ENCODE data around the gene CMC4. TPM values are rescaled to one million over a fixed set of nuclear protein-coding genes. Genes with fewer than 3 reads are reported as not detected.

Gene CMC4
- total and polyA plus RNA-seq, 2 of the 4 experiments (the other 2 are of a cell fraction): 6.4 to 8.4 TPM

- DNase-seq (no peak), ATAC-seq (ENCODE audit: low read depth) (no peak)
- Histone ChIP-seq H3K4me1 (ENCODE audit: control insufficient read depth, insufficient read depth, low read length) (no peaks in the 10 kb centered on the region), H2BK5ac (ENCODE audit: low read depth, low read length, poor library complexity, severe bottlenecking) (no peak within 1 kb of the TSS), H3K9me3 (ENCODE audit: control insufficient read depth, insufficient read depth, low read length) (no peaks in the 10 kb centered on the region), H3K56ac (ENCODE audit: extremely low read depth, insufficient read depth, low read length) (no peak within 1 kb of the TSS), H3K9me1 (ENCODE audit: insufficient read depth, low read length) (no peaks in the 10 kb centered on the region), H3K27me3 (ENCODE audit: control insufficient read depth, insufficient read depth, low read length) (no peaks in the 10 kb centered on the region; the same call in 1 of the 2 replicates), H2AK5ac (ENCODE audit: low read depth, low read length) (no peak within 1 kb of the TSS), H3K36me3 (ENCODE audit: control insufficient read depth, insufficient read depth, low read length) (no peaks in the 10 kb centered on the region), H3K23ac (ENCODE audit: low read depth, low read length) (no peak within 1 kb of the TSS), H2AK9ac (replicated peaks; ENCODE audit: low read depth, low read length, poor library complexity) (no peak within 1 kb of the TSS), H2BK15ac (ENCODE audit: low read depth, low read length) (no peak within 1 kb of the TSS), H2BK120ac (ENCODE audit: low read depth, low read length) (no peak within 1 kb of the TSS), H3K18ac (ENCODE audit: low read depth, low read length) (no peak within 1 kb of the TSS), H3K14ac (replicated peaks; ENCODE audit: low read depth, low read length) (no peak within 1 kb of the TSS), H3K4me2 (ENCODE audit: low read depth, low read length) (no peak within 1 kb of the TSS), H4K8ac (ENCODE audit: low read depth in 2 of 2, low read length in 2 of 2) (no peak within 1 kb of the TSS), H2BK20ac (ENCODE audit: low read depth, low read length) (no peak within 1 kb of the TSS), H3K4me3 (ENCODE audit: insufficient read depth, low read depth, low read length) (no peak within 1 kb of the TSS), H2AFZ (replicated peaks; ENCODE audit: low read length, poor library complexity) (no peak within 1 kb of the TSS), H3K9ac (ENCODE audit: low read depth, low read length) (no peak within 1 kb of the TSS), H3K4ac (ENCODE audit: low read depth, low read length) (no peak within 1 kb of the TSS), H3K79me1 (ENCODE audit: low read depth in 1 of 2, low read length in 2 of 2) (no peaks in the 10 kb centered on the region), H4K91ac (ENCODE audit: insufficient read depth, low read depth, low read length) (no peak within 1 kb of the TSS), H4K5ac (ENCODE audit: low read depth, low read length) (no peak within 1 kb of the TSS), H4K20me1 (ENCODE audit: insufficient read depth, low read length) (no peaks in the 10 kb centered on the region), H3K27ac (ENCODE audit: insufficient read depth, low read length) (no peak within 1 kb of the TSS)
- in situ Hi-C loops (cut with MboI; ENCODE audit: low sequenced_read_pairs): no loop called here
- no CpG with 5 or more reads among the region's 1 CpG for WGBS, 2 experiments (ENCODE audit: extremely low coverage in 2 of 2, insufficient read length in 1 of 2)
- no TSS peak for BruUV-seq (replicated peaks)
- dilution Hi-C loops (cut with HindIII; ENCODE audit: low sequenced_read_pairs, unreplicated experiment): no loop called here
- TF ChIP-seq RCOR1 (IDR thresholded peaks at IDR 0.05; ENCODE audit: insufficient replicate concordance, low read length): no peak
- TF ChIP-seq RAD21 (IDR thresholded peaks at IDR 0.05; ENCODE audit: low read length): no peak
- TF ChIP-seq SMC3 (IDR thresholded peaks at IDR 0.05; ENCODE audit: low read depth, low read length): no peak
- no peak for TF ChIP-seq FOS (IDR thresholded peaks at IDR 0.05; ENCODE audit: low read depth, low read length)
- TF ChIP-seq CTCF (conservative IDR thresholded peaks at IDR 0.05; ENCODE audit: low read depth, low read length): no peak
- no peak for TF ChIP-seq NFE2L2 (IDR thresholded peaks at IDR 0.05; ENCODE audit: low read depth, low read length)
- no peak for TF ChIP-seq CHD1 (IDR thresholded peaks at IDR 0.05; ENCODE audit: low read depth, low read length)
- no peak for TF ChIP-seq CEBPB (IDR thresholded peaks at IDR 0.05; ENCODE audit: low read depth, low read length)
- POLR2A ChIA-PET (ENCODE audit: unreplicated experiment): no interaction called here
- intact Hi-C loops (cut with micrococcal nuclease): no loop called here
- CTCF ChIA-PET: no interaction called here
Measured at GRCh38 chrX:155022585-155022984, 48.4 kb downstream of the CMC4 start, which contains the start of gene F8. F8 (minus strand) TSS chrX:155022723; CDS start chrX:155022552, 171 bp downstream.
